Type B pancreatic cell (in vitro differentiated cells): ENCODE results near the gene CR1. TPM values are rescaled to one million over a fixed set of nuclear protein-coding genes. Genes with fewer than 3 reads are reported as not detected.
"Not testable (repeated sequence)": the region's sequence is repeated elsewhere in the genome, so short reads cannot be mapped to it uniquely, and the experiment has no call there.

Source experiments
- DNase-seq: peaks from one replicate; pipeline ENCODE4 v3.0.0; 2021; ENCODE audit warnings: mixed read lengths; ENCODE audit not compliant: unreplicated experiment; ENCODE audit errors: extremely low spot score
- H3K27ac Mint-ChIP-seq: 2 replicates; pipeline ENCODE4 v1.8.0; 2021; ENCODE audit warnings: mild to moderate bottlenecking, mixed read lengths
- H3K27me3 Mint-ChIP-seq: 2 replicates; pipeline ENCODE4 v1.8.0; 2021; ENCODE audit warnings: mixed read lengths
- H3K36me3 Mint-ChIP-seq: 2 replicates; pipeline ENCODE4 v1.8.0; 2021; ENCODE audit warnings: mixed read lengths
- H3K4me1 Mint-ChIP-seq: one replicate; pipeline ENCODE4 v1.8.0; 2021; ENCODE audit warnings: mixed read lengths; ENCODE audit not compliant: unreplicated experiment
- H3K4me3 Mint-ChIP-seq: 2 replicates; pipeline ENCODE4 v1.8.0; 2021; ENCODE audit warnings: mild to moderate bottlenecking, mixed read lengths
- H3K9me3 Mint-ChIP-seq: 2 replicates; pipeline ENCODE4 v1.8.0; 2021; ENCODE audit warnings: mixed read lengths
- total RNA-seq: library from RNA; stranded (reverse); gene quantifications from 2 replicates; pipeline ENCODE4 v1.2.1, GENCODE V29; 2021; ENCODE audit warnings: low replicate concordance
- TF ChIP-seq, protein P1 (sequence below): fragments of 200-600 bp; sonication (generic); conservative IDR thresholded peaks from 2 replicates; pipeline ENCODE4 v1.5.0; 2021; ENCODE audit warnings: antibody characterized with exemption, mild to moderate bottlenecking

Gene CR1
- total RNA-seq, 1 donor from 2014 or later: 0.56 TPM

- Mint-ChIP-seq H3K4me3 (no peak overlapping the region), H3K9me3 (no peaks in the 10 kb centered on the region), H3K27me3 (peaks cover 22% of the 10 kb centered on the region), H3K4me1 (no peaks in the 10 kb centered on the region), H3K36me3 (no peaks in the 10 kb centered on the region), H3K27ac (no peak overlapping the region)
- TF ChIP-seq, protein P1, sequence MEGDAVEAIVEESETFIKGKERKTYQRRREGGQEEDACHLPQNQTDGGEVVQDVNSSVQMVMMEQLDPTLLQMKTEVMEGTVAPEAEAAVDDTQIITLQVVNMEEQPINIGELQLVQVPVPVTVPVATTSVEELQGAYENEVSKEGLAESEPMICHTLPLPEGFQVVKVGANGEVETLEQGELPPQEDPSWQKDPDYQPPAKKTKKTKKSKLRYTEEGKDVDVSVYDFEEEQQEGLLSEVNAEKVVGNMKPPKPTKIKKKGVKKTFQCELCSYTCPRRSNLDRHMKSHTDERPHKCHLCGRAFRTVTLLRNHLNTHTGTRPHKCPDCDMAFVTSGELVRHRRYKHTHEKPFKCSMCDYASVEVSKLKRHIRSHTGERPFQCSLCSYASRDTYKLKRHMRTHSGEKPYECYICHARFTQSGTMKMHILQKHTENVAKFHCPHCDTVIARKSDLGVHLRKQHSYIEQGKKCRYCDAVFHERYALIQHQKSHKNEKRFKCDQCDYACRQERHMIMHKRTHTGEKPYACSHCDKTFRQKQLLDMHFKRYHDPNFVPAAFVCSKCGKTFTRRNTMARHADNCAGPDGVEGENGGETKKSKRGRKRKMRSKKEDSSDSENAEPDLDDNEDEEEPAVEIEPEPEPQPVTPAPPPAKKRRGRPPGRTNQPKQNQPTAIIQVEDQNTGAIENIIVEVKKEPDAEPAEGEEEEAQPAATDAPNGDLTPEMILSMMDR: no peak
- no peak for DNase-seq
Measured at GRCh38 chr1:207474210-207474609, 21.7 kb upstream of the CR1 start.

- TF ChIP-seq, protein P1: no peak
- H3K4me1 Mint-ChIP-seq: no peaks in the 10 kb centered on the region
- no peak overlapping the region for H3K27ac Mint-ChIP-seq
- DNase-seq: no peak
- no peak overlapping the region for H3K4me3 Mint-ChIP-seq
- H3K9me3 Mint-ChIP-seq: no peaks in the 10 kb centered on the region
- peaks cover 43% of the 10 kb centered on the region for H3K27me3 Mint-ChIP-seq
- no peaks in the 10 kb centered on the region for H3K36me3 Mint-ChIP-seq
Measured at GRCh38 chr1:207486198-207486597, 9.8 kb upstream of the CR1 start.

- peaks cover 39% of the 10 kb centered on the region for H3K27me3 Mint-ChIP-seq
- no peaks in the 10 kb centered on the region for H3K9me3 Mint-ChIP-seq
- H3K4me3 Mint-ChIP-seq: no peak overlapping the region
- H3K27ac Mint-ChIP-seq: no peak overlapping the region
- TF ChIP-seq, protein P1: no peak
- no peaks in the 10 kb centered on the region for H3K36me3 Mint-ChIP-seq
- H3K4me1 Mint-ChIP-seq: no peaks in the 10 kb centered on the region
- DNase-seq: no peak
Measured at GRCh38 chr1:207487636-207488035, 8.3 kb upstream of the CR1 start.

DNA sequence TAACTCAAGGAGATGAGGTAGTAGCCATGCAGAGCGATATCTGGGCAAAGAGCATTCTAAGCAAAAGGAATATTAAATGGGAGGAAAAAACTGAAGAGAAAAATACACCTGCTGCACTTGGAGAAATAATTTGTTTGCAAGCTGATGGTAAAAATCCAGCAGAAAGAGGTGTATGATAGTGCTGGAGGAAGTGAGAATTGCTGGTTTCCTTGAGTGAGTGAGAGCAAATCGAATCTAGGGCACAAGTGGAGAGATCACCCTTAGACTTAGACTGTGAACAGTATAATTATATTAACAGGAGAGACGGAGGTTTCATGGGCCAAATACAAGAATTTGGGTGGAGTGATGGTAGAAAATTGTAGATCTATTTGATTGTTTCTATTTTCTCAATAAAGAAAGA is 2.7 kb upstream of the CR1 start:
- no peak for DNase-seq
- TF ChIP-seq, protein P1: no peak
- Mint-ChIP-seq H3K4me1 (no peaks in the 10 kb centered on the region), H3K9me3 (peaks cover 5% of the 10 kb centered on the region), H3K27ac (no peak overlapping the region), H3K4me3 (no peak overlapping the region), H3K36me3 (no peaks in the 10 kb centered on the region), H3K27me3 (peaks cover 41% of the 10 kb centered on the region)

GRCh38 chr1:207494171-207494570 is 1.8 kb upstream of the CR1 start:
- TF ChIP-seq, protein P1: no peak
- H3K9me3 Mint-ChIP-seq: peaks cover 5% of the 10 kb centered on the region
- H3K36me3 Mint-ChIP-seq: no peaks in the 10 kb centered on the region
- H3K4me3 Mint-ChIP-seq: no peak overlapping the region
- peaks cover 49% of the 10 kb centered on the region for H3K27me3 Mint-ChIP-seq
- DNase-seq: no peak
- H3K4me1 Mint-ChIP-seq: no peaks in the 10 kb centered on the region
- no peak overlapping the region for H3K27ac Mint-ChIP-seq

GRCh38 chr1:207495281-207495680 is 676 bp upstream of the CR1 start:
- TF ChIP-seq, protein P1: peak; percentile 27
- not testable (repeated sequence) for H3K36me3 Mint-ChIP-seq, H3K4me1 Mint-ChIP-seq, DNase-seq, H3K9me3 Mint-ChIP-seq
- peak overlapping the region; percentile 82 for H3K4me3 Mint-ChIP-seq
- peak overlapping the region; percentile 8 for H3K27ac Mint-ChIP-seq
- peaks cover 49% of the 10 kb centered on the region for H3K27me3 Mint-ChIP-seq
